Subcutaneous abdominal adipose tissue (tissue), 5 donors: ENCODE data around the gene COL11A2.

ENCODE experiments used
- H3K27ac ChIP-seq: one replicate; pipeline ENCODE4 v1.7.0; 2013; ENCODE audit warnings: low read depth, mild to moderate bottlenecking, inconsistent platforms, low read length, moderate library complexity
- H3K27me3 ChIP-seq, 5 donors: one replicate each; pipeline ENCODE4 v1.7.0; 2013; ENCODE audit warnings: low read length in 5 of 5, inconsistent platforms in 1 of 5; ENCODE audit not compliant: control insufficient read depth in 5 of 5, insufficient read depth in 4 of 5
- H3K36me3 ChIP-seq, 5 donors: one replicate each; pipeline ENCODE4 v1.7.0; 2013; ENCODE audit warnings: low read length in 5 of 5; ENCODE audit not compliant: control insufficient read depth in 5 of 5, insufficient read depth in 5 of 5
- H3K4me1 ChIP-seq, 5 donors: one replicate each; pipeline ENCODE4 v1.7.0; 2013; ENCODE audit warnings: low read length in 5 of 5, mild to moderate bottlenecking in 3 of 5, moderate library complexity in 1 of 5; ENCODE audit not compliant: control insufficient read depth in 5 of 5, insufficient read depth in 5 of 5
- H3K4me3 ChIP-seq, 5 donors: one replicate each; pipeline ENCODE4 v1.7.0; 2013; ENCODE audit warnings: low read length in 5 of 5, low read depth in 1 of 5
- H3K9ac ChIP-seq, 5 donors: one replicate each; pipeline ENCODE4 v1.7.0; 2013; ENCODE audit warnings: low read length in 5 of 5, mild to moderate bottlenecking in 4 of 5, moderate library complexity in 3 of 5
- H3K9me3 ChIP-seq, 5 donors: one replicate each; pipeline ENCODE4 v1.7.0; 2013; ENCODE audit warnings: low read length in 5 of 5; ENCODE audit not compliant: control insufficient read depth in 5 of 5
- donor health status: healthy.
- donor health status: healthy.
- donor health status: healthy.
- donor health status: healthy.
- donor health status: healthy.

COL11A2 gene

GRCh38 chr6:33194431-33194979, 2.2 kb upstream of the COL11A2 start:
- Histone ChIP-seq H3K36me3 (peaks cover 0 to 41% (median 37%) of the 10 kb centered on the region in 5 donors), H3K27ac (no peak overlapping the region), H3K4me3 (no peak overlapping the region), H3K27me3 (peaks cover 13 to 24% (median 16%) of the 10 kb centered on the region in 5 donors), H3K9me3 (no peaks in the 10 kb centered on the region), H3K4me1 (peaks cover 3 to 49% (median 43%) of the 10 kb centered on the region in 5 donors), H3K9ac (no peak overlapping the region)

GRCh38 chr6:33193619-33194018, 1.4 kb upstream of the COL11A2 start:
- H3K4me3 ChIP-seq = no peak overlapping the region
- peaks cover 13 to 30% (median 21%) of the 10 kb centered on the region in 5 donors for H3K27me3 ChIP-seq
- H3K4me1 ChIP-seq = peaks cover 2 to 44% (median 35%) of the 10 kb centered on the region in 5 donors
- no peak overlapping the region for H3K9ac ChIP-seq
- H3K36me3 ChIP-seq = peaks cover 0 to 41% (median 37%) of the 10 kb centered on the region in 5 donors
- no peak overlapping the region for H3K27ac ChIP-seq
- H3K9me3 ChIP-seq = no peaks in the 10 kb centered on the region

GRCh38 chr6:33192671-33193602, 670 bp upstream of the COL11A2 start:
- Histone ChIP-seq H3K4me3 (peak overlapping the region; percentile 46 to 63 (median 58)), H3K9ac (peak overlapping the region in 3 of 5 donors; percentile 36 to 71 (median 40)), H3K27me3 (peaks cover 16 to 32% (median 21%) of the 10 kb centered on the region in 5 donors), H3K4me1 (peaks cover 2 to 37% (median 28%) of the 10 kb centered on the region in 5 donors), H3K27ac (no peak overlapping the region), H3K36me3 (peaks cover 0 to 40% (median 37%) of the 10 kb centered on the region in 5 donors), H3K9me3 (no peaks in the 10 kb centered on the region)

- Histone ChIP-seq H3K27ac (no peak overlapping the region), H3K9ac (peak overlapping the region in 1 of 5 donors; percentile 24), H3K27me3 (peaks cover 18 to 37% (median 21%) of the 10 kb centered on the region in 5 donors), H3K4me3 (no peak overlapping the region), H3K4me1 (peaks cover 2 to 30% (median 20%) of the 10 kb centered on the region in 5 donors), H3K36me3 (peaks cover 0 to 27% (median 26%) of the 10 kb centered on the region in 5 donors), H3K9me3 (no peaks in the 10 kb centered on the region)
Measured at GRCh38 chr6:33191383-33192104, 723 bp downstream of the COL11A2 start.

GRCh38 chr6:33190504-33191107, 1.7 kb downstream of the COL11A2 start:
- no peak overlapping the region for H3K4me3 ChIP-seq

GRCh38 chr6:33189625-33190448, 2.4 kb downstream of the COL11A2 start:
- H3K9me3 ChIP-seq = no peaks in the 10 kb centered on the region
- H3K4me3 ChIP-seq = no peak overlapping the region
- H3K27me3 ChIP-seq = peaks cover 18 to 37% (median 25%) of the 10 kb centered on the region in 5 donors
- H3K27ac ChIP-seq = no peak overlapping the region
- H3K36me3 ChIP-seq = peaks cover 0 to 10% (median 9%) of the 10 kb centered on the region in 5 donors
- peaks cover 2 to 30% (median 20%) of the 10 kb centered on the region in 5 donors for H3K4me1 ChIP-seq
- no peak overlapping the region for H3K9ac ChIP-seq

More at GRCh38 chr6:33190504-33191107, 1.7 kb downstream of the COL11A2 start:
- no peaks in the 10 kb centered on the region for H3K9me3 ChIP-seq
- H3K36me3 ChIP-seq = peaks cover 0 to 18% (median 17%) of the 10 kb centered on the region in 5 donors
- peaks cover 18 to 37% (median 21%) of the 10 kb centered on the region in 5 donors for H3K27me3 ChIP-seq
- no peak overlapping the region for H3K27ac ChIP-seq
- peaks cover 2 to 30% (median 20%) of the 10 kb centered on the region in 5 donors for H3K4me1 ChIP-seq
- H3K9ac ChIP-seq = no peak overlapping the region

GRCh38 chr6:33189164-33189563, 3.1 kb downstream of the COL11A2 start:
- H3K27ac ChIP-seq = no peak overlapping the region
- no peak overlapping the region for H3K4me3 ChIP-seq
- no peaks in the 10 kb centered on the region for H3K9me3 ChIP-seq
- no peak overlapping the region for H3K9ac ChIP-seq
- H3K36me3 ChIP-seq = peaks cover 0 to 3% (median 2%) of the 10 kb centered on the region in 5 donors
- peaks cover 18 to 37% (median 27%) of the 10 kb centered on the region in 5 donors for H3K27me3 ChIP-seq
- H3K4me1 ChIP-seq = peaks cover 2 to 30% (median 20%) of the 10 kb centered on the region in 5 donors

- Histone ChIP-seq H3K9ac (no peak overlapping the region), H3K27me3 (peaks cover 18 to 37% (median 27%) of the 10 kb centered on the region in 5 donors), H3K4me1 (peaks cover 0 to 33% (median 18%) of the 10 kb centered on the region in 5 donors), H3K27ac (no peak overlapping the region), H3K4me3 (no peak overlapping the region), H3K9me3 (no peaks in the 10 kb centered on the region), H3K36me3 (no peaks in the 10 kb centered on the region)
Measured at GRCh38 chr6:33187809-33188208, 4.5 kb downstream of the COL11A2 start.
